Spleen (tissue), 7 donors: ENCODE results near the gene TTC23L.

ENCODE experiments used
- POLR2A ChIP-seq, 3 donors: fragments of 450-650 bp; IDR thresholded peaks; one replicate each; pipeline ENCODE4 v1.5.1; 2017; ENCODE audit warnings: antibody characterized with exemption in 3 of 3, mild to moderate bottlenecking in 1 of 3
- TF ChIP-seq, protein P1 (sequence below), 11 experiments: fragments of 200-600 bp in 7 of 11; fragments of 450-650 bp in 4 of 11; sonication (generic) in 4 of 11; IDR thresholded peaks in 8 of 11; conservative IDR thresholded peaks in 3 of 11; 1 replicate in 7 of 11; 2 replicates in 4 of 11; pipeline versions ENCODE4 v1.4.0 to v1.8.0; 2016 to 2021; ENCODE audit warnings: antibody characterized with exemption in 11 of 11, inconsistent platforms in 4 of 11, mild to moderate bottlenecking in 1 of 11
- donor health status: DM: no; HTN: no; CAD: no; lungs with moderate emphysema.
- donor health status: DM: no; HTN: no; CAD: no.
- donor health status: DM: no; HTN: no; CAD: no.

- TF ChIP-seq, protein P1, sequence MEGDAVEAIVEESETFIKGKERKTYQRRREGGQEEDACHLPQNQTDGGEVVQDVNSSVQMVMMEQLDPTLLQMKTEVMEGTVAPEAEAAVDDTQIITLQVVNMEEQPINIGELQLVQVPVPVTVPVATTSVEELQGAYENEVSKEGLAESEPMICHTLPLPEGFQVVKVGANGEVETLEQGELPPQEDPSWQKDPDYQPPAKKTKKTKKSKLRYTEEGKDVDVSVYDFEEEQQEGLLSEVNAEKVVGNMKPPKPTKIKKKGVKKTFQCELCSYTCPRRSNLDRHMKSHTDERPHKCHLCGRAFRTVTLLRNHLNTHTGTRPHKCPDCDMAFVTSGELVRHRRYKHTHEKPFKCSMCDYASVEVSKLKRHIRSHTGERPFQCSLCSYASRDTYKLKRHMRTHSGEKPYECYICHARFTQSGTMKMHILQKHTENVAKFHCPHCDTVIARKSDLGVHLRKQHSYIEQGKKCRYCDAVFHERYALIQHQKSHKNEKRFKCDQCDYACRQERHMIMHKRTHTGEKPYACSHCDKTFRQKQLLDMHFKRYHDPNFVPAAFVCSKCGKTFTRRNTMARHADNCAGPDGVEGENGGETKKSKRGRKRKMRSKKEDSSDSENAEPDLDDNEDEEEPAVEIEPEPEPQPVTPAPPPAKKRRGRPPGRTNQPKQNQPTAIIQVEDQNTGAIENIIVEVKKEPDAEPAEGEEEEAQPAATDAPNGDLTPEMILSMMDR (IDR thresholded peaks at IDR 0.05 in 8 of 11, conservative IDR thresholded peaks at IDR 0.05 in 3 of 11): no peak
- no peak for TF ChIP-seq POLR2A (IDR thresholded peaks at IDR 0.05)
These were observed 5.9 kb upstream of the TTC23L start for GRCh38 chr5:34833090-34833489.
